ENCODE data around the gene CD99L2. TPM values are rescaled to one million over a fixed set of nuclear protein-coding genes. Genes with fewer than 3 reads are reported as not detected.

CD99L2 gene
- total RNA-seq, 1 experiment from 2014 or later: 156 TPM

GRCh38 chrX:150940844-150941495, 42.5 kb upstream of the CD99L2 start:
- ATAC-seq (no peak), DNase-seq (ENCODE audit: low read depth, low spot score) (no peak)
- ChIA-PET CTCF (no interaction called here), POLR2A (interaction anchor here (0.6 kb wide), 1 partner anchor 188 kb away, joined by 3 read pairs; no protein-coding TSS in a partner anchor)
- in situ Hi-C loops (cut with HindIII; ENCODE audit: low pct_unique_long_range_greater_than_20kb, low sequenced_read_pairs): no loop called here
- H3K9me3 ChIP-seq (ENCODE audit: control insufficient read depth, insufficient read depth, low read depth, low read length): no peaks in the 10 kb centered on the region
- H3K27ac ChIP-seq (ENCODE audit: low read length): no peak overlapping the region
- H3K4me3 ChIP-seq (ENCODE audit: low read depth in 2 of 2, low read length in 2 of 2): no peak overlapping the region
- no peaks in the 10 kb centered on the region for H3K36me3 ChIP-seq (ENCODE audit: control insufficient read depth, insufficient read depth, low read length)
- no TSS peak for BruUV-seq (replicated peaks)
- H3K27me3 ChIP-seq (ENCODE audit: control insufficient read depth, insufficient read depth, low read length): no peaks in the 10 kb centered on the region
- TF ChIP-seq, protein P1, sequence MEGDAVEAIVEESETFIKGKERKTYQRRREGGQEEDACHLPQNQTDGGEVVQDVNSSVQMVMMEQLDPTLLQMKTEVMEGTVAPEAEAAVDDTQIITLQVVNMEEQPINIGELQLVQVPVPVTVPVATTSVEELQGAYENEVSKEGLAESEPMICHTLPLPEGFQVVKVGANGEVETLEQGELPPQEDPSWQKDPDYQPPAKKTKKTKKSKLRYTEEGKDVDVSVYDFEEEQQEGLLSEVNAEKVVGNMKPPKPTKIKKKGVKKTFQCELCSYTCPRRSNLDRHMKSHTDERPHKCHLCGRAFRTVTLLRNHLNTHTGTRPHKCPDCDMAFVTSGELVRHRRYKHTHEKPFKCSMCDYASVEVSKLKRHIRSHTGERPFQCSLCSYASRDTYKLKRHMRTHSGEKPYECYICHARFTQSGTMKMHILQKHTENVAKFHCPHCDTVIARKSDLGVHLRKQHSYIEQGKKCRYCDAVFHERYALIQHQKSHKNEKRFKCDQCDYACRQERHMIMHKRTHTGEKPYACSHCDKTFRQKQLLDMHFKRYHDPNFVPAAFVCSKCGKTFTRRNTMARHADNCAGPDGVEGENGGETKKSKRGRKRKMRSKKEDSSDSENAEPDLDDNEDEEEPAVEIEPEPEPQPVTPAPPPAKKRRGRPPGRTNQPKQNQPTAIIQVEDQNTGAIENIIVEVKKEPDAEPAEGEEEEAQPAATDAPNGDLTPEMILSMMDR (IDR thresholded peaks at IDR 0.05): no peak
- no peak for TF ChIP-seq TCF7L2 (IDR thresholded peaks at IDR 0.05; ENCODE audit: low read depth, low read length)
- TF ChIP-seq REST (IDR thresholded peaks at IDR 0.05; ENCODE audit: insufficient read depth in 1 of 2, low read depth in 2 of 2, low read length in 1 of 2): no peak
- TF ChIP-seq SIN3A (IDR thresholded peaks at IDR 0.05; ENCODE audit: borderline replicate concordance, insufficient read depth, low read depth, low read length): no peak
- no peak for TF ChIP-seq POLR2AphosphoS5 (IDR thresholded peaks at IDR 0.05; ENCODE audit: low read depth, low read length)
- intact Hi-C loops (cut with micrococcal nuclease; ENCODE audit: unreplicated experiment): no loop called here
- no peaks in the 10 kb centered on the region for H3K4me1 ChIP-seq (ENCODE audit: control insufficient read depth, insufficient read depth, low read length)

DNA sequence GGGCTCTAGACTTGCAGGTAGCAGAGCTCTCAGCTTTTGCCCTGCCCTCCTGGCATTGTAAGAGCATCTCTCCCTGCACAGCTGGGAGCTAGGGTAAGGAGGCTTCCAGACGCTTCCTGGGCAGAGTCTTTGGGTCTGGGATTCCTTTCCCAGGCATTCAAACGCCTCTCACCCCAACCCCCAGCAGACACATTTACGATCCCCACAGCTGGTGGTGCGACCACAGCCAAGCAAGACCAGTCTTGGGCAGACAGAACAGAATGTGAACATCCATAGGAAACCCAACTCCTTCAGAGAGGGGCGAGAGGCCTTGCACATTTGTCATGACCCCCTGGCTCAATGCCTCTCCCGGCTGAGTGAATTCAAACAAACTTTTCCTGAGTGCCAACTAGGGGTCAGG, 38.1 kb upstream of the CD99L2 start:
- H3K27me3 ChIP-seq (ENCODE audit: control insufficient read depth, insufficient read depth, low read length): no peaks in the 10 kb centered on the region
- H3K36me3 ChIP-seq (ENCODE audit: control insufficient read depth, insufficient read depth, low read length): no peaks in the 10 kb centered on the region
- intact Hi-C loops (cut with micrococcal nuclease; ENCODE audit: unreplicated experiment) (no loop called here), in situ Hi-C loops (cut with HindIII; ENCODE audit: low pct_unique_long_range_greater_than_20kb, low sequenced_read_pairs) (no loop called here)
- H3K9me3 ChIP-seq (ENCODE audit: control insufficient read depth, insufficient read depth, low read depth, low read length): no peaks in the 10 kb centered on the region
- ATAC-seq: no peak
- ChIA-PET CTCF (no interaction called here), POLR2A (no interaction called here)
- peak overlapping the region; percentile 55; the same call in 1 of the 2 replicates for H3K27ac ChIP-seq (ENCODE audit: low read length)
- no TSS peak for BruUV-seq (replicated peaks)
- no peak for DNase-seq (ENCODE audit: low read depth, low spot score)
- no peak overlapping the region for H3K4me3 ChIP-seq (ENCODE audit: low read depth in 2 of 2, low read length in 2 of 2)
- H3K4me1 ChIP-seq (ENCODE audit: control insufficient read depth, insufficient read depth, low read length): peaks cover 15% of the 10 kb centered on the region; the same call in 1 of the 2 replicates
- TF ChIP-seq REST (IDR thresholded peaks at IDR 0.05; ENCODE audit: insufficient read depth in 1 of 2, low read depth in 2 of 2, low read length in 1 of 2) (no peak), POLR2AphosphoS5 (IDR thresholded peaks at IDR 0.05; ENCODE audit: low read depth, low read length) (no peak), TCF7L2 (IDR thresholded peaks at IDR 0.05; ENCODE audit: low read depth, low read length) (no peak), SIN3A (IDR thresholded peaks at IDR 0.05; ENCODE audit: borderline replicate concordance, insufficient read depth, low read depth, low read length) (no peak)
- TF ChIP-seq, protein P1 (IDR thresholded peaks at IDR 0.05): no peak
